Kidney (tissue), 14 donors: ENCODE results near the gene ARHGEF40. TPM values are rescaled to one million over a fixed set of nuclear protein-coding genes. Genes with fewer than 3 reads are reported as not detected.

Source experiments
- DNase-seq, 5 donors: peaks; one replicate each; pipeline ENCODE4 v3.0.0-alpha.2; 2013 to 2020
- FAIRE-seq: peaks from 2 replicates; lab custom pipeline; 2012; peaks lifted over from hg19 to GRCh38; lab: Jason Lieb, UNC
- H3K27ac ChIP-seq, 2 donors: one replicate each; pipeline ENCODE4 v1.7.0; 2013; ENCODE audit warnings: low read depth in 2 of 2, low read length in 2 of 2, inconsistent platforms in 1 of 2
- H3K27me3 ChIP-seq: one replicate; pipeline ENCODE4 v1.7.1; 2013; ENCODE audit warnings: low read length, inconsistent platforms; ENCODE audit not compliant: control insufficient read depth, insufficient read depth
- H3K36me3 ChIP-seq, 3 donors: one replicate each; pipeline versions ENCODE4 v1.7.0 to v1.7.1; 2013; ENCODE audit warnings: low read length in 3 of 3, control low read depth in 1 of 3, inconsistent platforms in 1 of 3; ENCODE audit not compliant: insufficient read depth in 3 of 3, control insufficient read depth in 2 of 3
- H3K4me1 ChIP-seq, 3 donors: one replicate each; pipeline versions ENCODE4 v1.7.0 to v1.7.1; 2013; ENCODE audit warnings: low read length in 3 of 3, inconsistent platforms in 1 of 3, low read depth in 1 of 3; ENCODE audit not compliant: control insufficient read depth in 2 of 3, insufficient read depth in 2 of 3
- H3K4me3 ChIP-seq, 3 donors: one replicate each; pipeline versions ENCODE4 v1.7.0 to v1.8.1; 2013; ENCODE audit warnings: low read length in 3 of 3, control low read depth in 1 of 3, inconsistent platforms in 1 of 3
- H3K9ac ChIP-seq, 3 donors: one replicate each; pipeline versions ENCODE4 v1.7.0 to v1.7.1; 2013; ENCODE audit warnings: low read length in 3 of 3, control low read depth in 1 of 3, inconsistent platforms in 1 of 3
- H3K9me3 ChIP-seq, 3 donors: one replicate each; pipeline versions ENCODE4 v1.7.0 to v1.7.1; 2013; ENCODE audit warnings: low read length in 3 of 3, control low read depth in 1 of 3, inconsistent platforms in 1 of 3; ENCODE audit not compliant: control insufficient read depth in 2 of 3, insufficient read depth in 1 of 3
- intact Hi-C: fragments of 100-400 bp; cut with DNase I; formaldehyde crosslinking; loops from one replicate; pipeline ENCODE4 v1.11.1; 2022
- polyA plus RNA-seq: library from polyadenylated mRNA; stranded (reverse); fragments of 350-450 nt; fragmentation: Illumina TruSeq; extraction: RNeasy Lipid Tissue Mini Kit (QIAGEN cat#74804); gene quantifications from one replicate; pipeline ENCODE4 v1.2.3, GENCODE V29; 2014; ENCODE audit warnings: low read depth, low replicate concordance; ENCODE audit not compliant: insufficient read depth
- total RNA-seq: library from RNA; stranded (reverse); fragmentation: NEBNext Ultra II Directional; extraction: Animal tissue kit (Norgen Biotek cat#: 25700); gene quantifications from one replicate; pipeline ENCODE4 v1.2.1, GENCODE V29; 2021
- TF ChIP-seq, protein P1 (sequence below): IDR thresholded peaks from 3 replicates; pipeline ENCODE4 v1.5.1; 2012; ENCODE audit warnings: mild to moderate bottlenecking, moderate library complexity, borderline replicate concordance; ENCODE audit not compliant: insufficient read depth; ENCODE audit errors: extremely low read depth
- donor health status: control.
- donor health status: control.
- donor health status: control.
- donor health status: control.
- donor health status: control.
- donor health status: DM: yes; HTN: yes; CAD: no.
- donor health status: Normal renal cell carcinoma (clear cell type).

Gene ARHGEF40
- total and polyA plus RNA-seq, 2 donors from 2014 or later = 15.9 to 25.6 TPM

DNA sequence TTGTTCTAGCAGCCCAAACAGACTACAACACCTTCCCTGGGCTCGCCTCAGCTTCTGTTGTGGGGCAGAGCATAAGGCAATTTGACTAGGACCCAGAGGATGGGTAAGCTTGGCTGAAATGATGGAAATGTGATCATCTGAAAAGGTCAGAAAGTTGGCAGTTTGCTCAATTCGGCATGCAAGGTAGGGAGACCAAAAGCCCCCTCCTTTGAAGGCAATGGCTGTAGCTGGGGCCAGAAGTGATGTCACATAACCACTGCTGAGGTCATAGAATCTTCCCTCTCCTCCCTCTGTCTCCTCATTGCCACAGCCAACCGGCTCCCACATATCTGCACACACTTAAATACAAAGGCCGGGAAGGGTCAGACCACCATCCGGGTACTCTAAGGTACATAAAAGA, 40.2 kb upstream of the ARHGEF40 start, which contains the start of gene TPPP2:
Gene TPPP2 (plus strand): TSS at position 301 of the 400 bp plus-strand sequence. CDS start 365 bp downstream, outside the sequence.
- Histone ChIP-seq H3K4me3 (no peak within 1 kb of the TSS), H3K4me1 (peaks cover 0 to 4% (median 0%) of the 10 kb centered on the region in 3 donors), H3K36me3 (no peaks in the 10 kb centered on the region), H3K27ac (no peak within 1 kb of the TSS), H3K9ac (no peak within 1 kb of the TSS), H3K9me3 (no peaks in the 10 kb centered on the region), H3K27me3 (no peaks in the 10 kb centered on the region)
- DNase-seq = no peak
- FAIRE-seq = no peak
- TF ChIP-seq, protein P1, sequence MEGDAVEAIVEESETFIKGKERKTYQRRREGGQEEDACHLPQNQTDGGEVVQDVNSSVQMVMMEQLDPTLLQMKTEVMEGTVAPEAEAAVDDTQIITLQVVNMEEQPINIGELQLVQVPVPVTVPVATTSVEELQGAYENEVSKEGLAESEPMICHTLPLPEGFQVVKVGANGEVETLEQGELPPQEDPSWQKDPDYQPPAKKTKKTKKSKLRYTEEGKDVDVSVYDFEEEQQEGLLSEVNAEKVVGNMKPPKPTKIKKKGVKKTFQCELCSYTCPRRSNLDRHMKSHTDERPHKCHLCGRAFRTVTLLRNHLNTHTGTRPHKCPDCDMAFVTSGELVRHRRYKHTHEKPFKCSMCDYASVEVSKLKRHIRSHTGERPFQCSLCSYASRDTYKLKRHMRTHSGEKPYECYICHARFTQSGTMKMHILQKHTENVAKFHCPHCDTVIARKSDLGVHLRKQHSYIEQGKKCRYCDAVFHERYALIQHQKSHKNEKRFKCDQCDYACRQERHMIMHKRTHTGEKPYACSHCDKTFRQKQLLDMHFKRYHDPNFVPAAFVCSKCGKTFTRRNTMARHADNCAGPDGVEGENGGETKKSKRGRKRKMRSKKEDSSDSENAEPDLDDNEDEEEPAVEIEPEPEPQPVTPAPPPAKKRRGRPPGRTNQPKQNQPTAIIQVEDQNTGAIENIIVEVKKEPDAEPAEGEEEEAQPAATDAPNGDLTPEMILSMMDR = no peak
- intact Hi-C loops = no loop called here

DNA sequence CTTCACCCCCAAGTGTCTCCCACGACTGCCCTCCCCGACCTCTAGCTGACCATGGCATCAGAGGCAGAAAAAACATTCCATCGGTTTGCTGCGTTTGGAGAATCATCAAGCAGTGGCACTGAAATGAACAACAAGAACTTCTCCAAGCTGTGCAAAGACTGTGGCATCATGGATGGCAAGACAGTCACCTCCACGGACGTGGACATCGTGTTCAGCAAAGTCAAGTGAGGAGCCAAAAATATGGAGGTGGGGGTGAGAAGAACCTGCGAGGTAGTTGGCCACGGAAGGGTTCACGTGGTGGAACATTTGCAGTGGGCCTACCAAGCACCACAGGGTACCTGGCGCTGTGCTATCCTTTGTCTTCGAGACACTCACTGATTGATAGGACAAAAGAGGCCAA, 39.6 kb upstream of the ARHGEF40 start:
- no peak for FAIRE-seq
- H3K27me3 ChIP-seq = no peaks in the 10 kb centered on the region
- intact Hi-C loops = no loop called here
- H3K4me1 ChIP-seq = peaks cover 0 to 4% (median 0%) of the 10 kb centered on the region in 3 donors
- H3K9ac ChIP-seq = no peak overlapping the region
- DNase-seq = no peak
- no peaks in the 10 kb centered on the region for H3K36me3 ChIP-seq
- no peak overlapping the region for H3K27ac ChIP-seq
- no peak overlapping the region for H3K4me3 ChIP-seq
- TF ChIP-seq, protein P1 = no peak
- H3K9me3 ChIP-seq = no peaks in the 10 kb centered on the region

DNA sequence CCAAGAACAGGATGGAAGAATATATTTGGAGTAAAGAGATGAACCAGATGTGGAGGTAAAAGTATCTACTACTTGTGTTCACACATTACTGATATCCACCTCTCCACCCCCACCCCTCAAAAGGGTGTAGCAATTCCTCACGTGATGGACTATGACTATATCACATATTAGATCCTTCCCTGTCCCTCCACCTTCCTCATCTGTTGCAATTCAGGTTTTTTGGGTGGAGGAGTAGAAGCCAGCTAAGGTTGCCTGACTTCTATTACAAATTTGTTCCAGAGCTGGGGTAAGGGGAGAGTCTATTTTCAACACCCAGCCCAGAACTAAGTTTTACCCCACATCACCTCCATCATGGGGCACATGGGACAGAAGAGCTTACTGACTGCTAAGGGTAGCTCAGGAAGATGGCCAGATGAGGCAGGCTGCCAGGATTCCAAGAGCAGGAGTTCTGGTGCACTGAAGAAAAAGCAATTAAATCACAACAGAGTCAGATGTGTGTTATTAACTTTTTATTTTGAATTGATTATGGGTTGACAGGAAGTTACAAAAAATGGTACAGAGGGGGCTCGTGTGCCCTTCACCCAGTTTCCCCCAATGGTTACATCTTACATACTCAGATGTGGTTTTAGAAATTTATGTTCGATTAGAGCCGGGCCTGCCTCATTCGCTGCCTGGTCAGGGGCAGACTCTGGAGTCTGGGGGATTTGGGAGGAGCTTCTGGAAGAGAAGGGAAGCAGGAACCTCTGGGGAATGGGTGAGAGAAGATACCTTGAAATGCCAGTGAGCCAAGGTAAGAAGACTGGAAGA, 37.6 kb upstream of the ARHGEF40 start:
- TF ChIP-seq, protein P1 = no peak
- no peak for FAIRE-seq
- no peak overlapping the region for H3K27ac ChIP-seq
- H3K36me3 ChIP-seq = no peaks in the 10 kb centered on the region
- H3K27me3 ChIP-seq = no peaks in the 10 kb centered on the region
- intact Hi-C loops = no loop called here
- DNase-seq = no peak
- H3K4me3 ChIP-seq = no peak overlapping the region
- no peaks in the 10 kb centered on the region for H3K9me3 ChIP-seq
- no peaks in the 10 kb centered on the region for H3K4me1 ChIP-seq
- H3K9ac ChIP-seq = no peak overlapping the region
